Epithelial cell of proximal tubule (primary cell): Measurements from ENCODE around the gene RHO. TPM values are rescaled to one million over a fixed set of nuclear protein-coding genes. Genes with fewer than 3 reads are reported as not detected.

Experiments used
- DNase-seq: peaks from one replicate; pipeline ENCODE4 v3.0.0-alpha.2; 2011; ENCODE audit warnings: low read depth
- H3K4me3 ChIP-seq: 2 replicates; pipeline ENCODE4 v1.5.1; 2011; ENCODE audit warnings: low read depth, mild to moderate bottlenecking, low read length
- CTCF ChIP-seq: conservative IDR thresholded peaks from 2 replicates; pipeline ENCODE4 v1.5.1; 2012; ENCODE audit warnings: low read depth, mild to moderate bottlenecking, low read length
- total RNA-seq: library from RNA; depleted of rRNA; stranded (reverse); fragments of >200 nt; gene quantifications from 2 replicates; pipeline ENCODE4 v1.2.3, GENCODE V29; 2015

The RHO gene
- total RNA-seq, 1 donor from 2014 or later = not detected

DNA sequence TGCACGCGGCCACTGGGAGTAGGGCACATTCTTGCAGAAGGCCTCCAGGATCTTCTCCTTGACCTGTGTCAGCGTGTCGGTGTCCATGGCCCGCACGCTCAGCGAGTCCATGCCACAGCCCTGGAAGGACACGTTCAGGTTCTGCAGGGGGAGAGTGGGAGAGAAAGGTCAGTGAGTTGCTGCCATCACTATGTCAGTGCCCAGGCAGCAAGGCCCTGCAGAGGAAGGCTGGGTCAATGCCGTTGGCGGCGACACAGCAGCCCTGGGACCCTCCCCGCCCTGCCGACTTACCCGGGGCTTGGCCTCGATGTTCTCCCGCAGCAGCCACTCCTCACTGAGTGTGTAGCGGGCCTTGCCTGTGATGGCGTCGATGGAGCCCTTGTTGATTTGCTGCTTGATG, 34.4 kb downstream of the RHO start:
- no peak for TF ChIP-seq CTCF
- no peak for DNase-seq
- H3K4me3 ChIP-seq = no peak overlapping the region

DNA sequence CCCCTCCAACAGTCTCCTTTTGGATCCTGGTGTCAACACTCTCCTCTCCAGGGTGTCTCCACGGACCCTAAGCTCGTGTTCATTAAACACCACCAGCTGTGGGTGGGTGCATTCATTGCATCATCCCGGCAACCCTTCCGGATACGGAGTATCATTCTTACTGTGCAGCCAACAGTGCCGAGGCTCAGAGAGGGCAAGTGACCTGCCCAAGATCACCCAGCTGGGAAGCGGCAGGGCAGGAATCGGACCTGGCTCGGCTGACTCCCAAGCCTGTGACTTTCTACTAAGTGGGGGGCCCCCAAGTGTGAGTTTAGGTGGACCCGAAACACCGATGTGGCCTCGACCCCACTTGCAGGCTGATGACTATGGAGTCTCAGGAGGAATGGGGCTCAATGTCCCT, 34.9 kb downstream of the RHO start:
- no peak for DNase-seq
- TF ChIP-seq CTCF = no peak
- H3K4me3 ChIP-seq = no peak overlapping the region

DNA sequence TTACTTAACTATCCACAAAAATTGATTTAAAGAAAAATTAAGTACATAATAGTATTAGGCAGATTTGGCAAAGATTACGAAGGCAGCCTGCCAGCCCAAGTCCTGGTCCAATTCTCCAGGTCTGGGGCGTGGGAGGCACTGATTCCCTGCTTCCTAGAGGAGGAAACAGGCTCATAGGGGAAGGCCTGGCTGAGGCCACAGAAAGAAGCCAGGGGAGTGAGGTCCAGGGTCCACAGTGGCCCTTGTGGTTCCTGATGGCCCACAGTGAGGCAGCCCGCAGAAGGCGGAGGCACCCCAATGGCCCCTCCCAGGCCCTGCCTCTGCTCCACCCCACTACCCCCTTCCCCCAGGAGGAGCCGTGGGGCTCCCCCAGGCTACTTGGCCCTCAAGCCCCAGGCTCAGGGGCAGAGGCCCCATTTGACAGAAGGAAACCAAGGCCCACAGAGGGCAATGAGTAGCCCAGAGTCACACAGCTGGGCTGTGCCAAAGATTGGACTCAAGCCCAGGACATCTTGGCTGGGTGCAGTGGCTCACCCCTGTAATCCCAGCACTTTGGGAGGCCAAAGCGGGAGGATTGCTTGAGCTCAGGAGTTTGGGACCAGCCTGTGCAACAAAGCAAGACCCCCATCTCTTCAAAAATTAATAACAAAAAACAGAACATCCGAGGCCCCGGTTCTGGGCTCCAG, 35.6 kb downstream of the RHO start:
- no peak overlapping the region for H3K4me3 ChIP-seq
- TF ChIP-seq CTCF = no peak
- DNase-seq = no peak

DNA sequence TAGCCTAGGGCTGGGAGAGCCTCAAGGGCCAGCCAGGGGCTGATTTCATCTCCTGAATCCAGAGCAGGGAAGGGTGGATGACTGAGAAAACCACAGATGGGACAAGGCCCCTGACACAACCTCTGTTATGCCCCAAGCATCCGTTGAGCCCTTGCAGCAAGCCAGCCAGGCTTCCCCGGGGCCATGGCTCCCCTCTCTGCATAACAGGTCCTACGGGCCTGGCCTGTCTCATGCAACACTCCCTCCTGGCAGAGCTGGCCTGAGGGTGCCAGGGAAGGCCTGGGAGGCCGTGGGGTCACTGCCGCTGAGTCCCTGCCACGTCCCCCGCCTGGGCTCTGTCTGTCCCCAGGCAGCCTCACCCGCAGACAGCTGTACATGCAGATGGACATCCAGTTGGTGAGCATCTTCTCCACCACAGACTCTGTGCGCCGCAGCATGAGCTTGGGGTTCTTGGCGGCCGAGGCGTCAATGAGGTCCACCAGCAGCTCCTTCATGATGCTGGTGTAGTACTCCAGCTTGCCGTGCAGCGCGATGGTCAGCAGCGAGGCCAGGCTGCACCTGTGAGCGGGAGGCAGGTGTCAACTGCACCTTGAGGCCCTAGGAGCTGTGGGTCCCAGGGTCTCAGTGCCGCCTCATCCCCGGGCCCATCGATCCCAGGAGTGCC, 36.7 kb downstream of the RHO start:
- no peak for TF ChIP-seq CTCF
- no peak overlapping the region for H3K4me3 ChIP-seq
- DNase-seq = no peak

GRCh38 chr3:129565902-129566301, 37.5 kb downstream of the RHO start:
- no peak overlapping the region for H3K4me3 ChIP-seq
- no peak for DNase-seq
- no peak for TF ChIP-seq CTCF

- no peak for TF ChIP-seq CTCF
- no peak overlapping the region for H3K4me3 ChIP-seq
- DNase-seq = no peak
Measured at GRCh38 chr3:129567176-129567705, 38.8 kb downstream of the RHO start.
